Measurements from ENCODE around the gene MYL7.

GRCh38 chr7:44105832-44106231 is 35.3 kb downstream of the MYL7 start:
- TF ChIP-seq CTCF (IDR thresholded peaks at IDR 0.05 in 2 of 3, conservative IDR thresholded peaks at IDR 0.05 in 1 of 3; ENCODE audit: borderline replicate concordance in 1 of 3, insufficient read depth in 1 of 3, low read depth in 2 of 3, low read length in 2 of 3) = no peak
- no peak for TF ChIP-seq EZH2 (IDR thresholded peaks at IDR 0.05)
- no peak for TF ChIP-seq RAD21 (IDR thresholded peaks at IDR 0.05; ENCODE audit: low read depth)
- no peak for TF ChIP-seq EZH2phosphoT487 (IDR thresholded peaks at IDR 0.05; ENCODE audit: borderline replicate concordance)
- TF ChIP-seq CEBPB (IDR thresholded peaks at IDR 0.05; ENCODE audit: low read depth) = no peak
- no peak for TF ChIP-seq POLR2AphosphoS5 (IDR thresholded peaks at IDR 0.05; ENCODE audit: low read depth, low read length)
- no peak for TF ChIP-seq POLR2A (IDR thresholded peaks at IDR 0.05; ENCODE audit: borderline replicate concordance, extremely low read depth, insufficient read depth, insufficient read length)

Measured in HCT116 (cell line).